ENCODE data around the gene CPNE5. TPM values are rescaled to one million over a fixed set of nuclear protein-coding genes. Genes with fewer than 3 reads are reported as not detected.

CPNE5 gene
- total RNA-seq, 1 experiment from 2014 or later: 0.44 TPM

- CTCF ChIA-PET: interaction anchor here (1.1 kb wide), 1 partner anchor 139 kb away, joined by 4 read pairs; no protein-coding TSS in a partner anchor
- intact Hi-C loops (cut with micrococcal nuclease; ENCODE audit: unreplicated experiment): loop anchor here (10.0 kb wide), 1 partner anchor 69 kb away; no protein-coding TSS in a partner anchor
- POLR2A ChIA-PET: no interaction called here
Observed at GRCh38 chr6:36753671-36754405, 85.4 kb downstream of the CPNE5 start.

GRCh38 chr6:36752886-36753506, 86.2 kb downstream of the CPNE5 start:
- no peak overlapping the region for H3K4me3 ChIP-seq (ENCODE audit: low read depth in 2 of 2, low read length in 2 of 2)
- in situ Hi-C loops (cut with HindIII; ENCODE audit: low pct_unique_long_range_greater_than_20kb, low sequenced_read_pairs) (no loop called here), intact Hi-C loops (cut with micrococcal nuclease; ENCODE audit: unreplicated experiment) (loop anchor here (10.0 kb wide), 1 partner anchor 68 kb away; no protein-coding TSS in a partner anchor)
- no peak for TF ChIP-seq REST (IDR thresholded peaks at IDR 0.05; ENCODE audit: insufficient read depth in 1 of 2, low read depth in 2 of 2, low read length in 1 of 2)
- no peak for TF ChIP-seq CTCF (IDR thresholded peaks at IDR 0.05)
- no peak for TF ChIP-seq TCF7L2 (IDR thresholded peaks at IDR 0.05; ENCODE audit: low read depth, low read length)
- no peak for TF ChIP-seq POLR2AphosphoS5 (IDR thresholded peaks at IDR 0.05; ENCODE audit: low read depth, low read length)
- TF ChIP-seq SIN3A (IDR thresholded peaks at IDR 0.05; ENCODE audit: borderline replicate concordance, insufficient read depth, low read depth, low read length): no peak
- peaks cover 6% of the 10 kb centered on the region for H3K4me1 ChIP-seq (ENCODE audit: control insufficient read depth, insufficient read depth, low read length)
- DNase-seq (ENCODE audit: low read depth, low spot score): no peak
- CTCF ChIA-PET: interaction anchor here (0.6 to 1.1 kb wide), 3 partner anchors 23 to 138 kb away, joined by 3 to 4 read pairs (median 3); no protein-coding TSS in a partner anchor
- no peaks in the 10 kb centered on the region for H3K27me3 ChIP-seq (ENCODE audit: control insufficient read depth, insufficient read depth, low read length)
- H3K27ac ChIP-seq (ENCODE audit: low read length): no peak overlapping the region
- POLR2A ChIA-PET: no interaction called here
- no peaks in the 10 kb centered on the region for H3K9me3 ChIP-seq (ENCODE audit: control insufficient read depth, insufficient read depth, low read depth, low read length)
- H3K36me3 ChIP-seq (ENCODE audit: control insufficient read depth, insufficient read depth, low read length): no peaks in the 10 kb centered on the region
- BruUV-seq (replicated peaks): no TSS peak
- ATAC-seq: no peak

More at GRCh38 chr6:36753671-36754405, 85.4 kb downstream of the CPNE5 start:
- TF ChIP-seq CTCF (IDR thresholded peaks at IDR 0.05): no peak
- Histone ChIP-seq H3K27ac (ENCODE audit: low read length) (no peak overlapping the region), H3K4me1 (ENCODE audit: control insufficient read depth, insufficient read depth, low read length) (peaks cover 6% of the 10 kb centered on the region), H3K36me3 (ENCODE audit: control insufficient read depth, insufficient read depth, low read length) (no peaks in the 10 kb centered on the region), H3K9me3 (ENCODE audit: control insufficient read depth, insufficient read depth, low read depth, low read length) (no peaks in the 10 kb centered on the region), H3K4me3 (ENCODE audit: low read depth in 2 of 2, low read length in 2 of 2) (no peak overlapping the region), H3K27me3 (ENCODE audit: control insufficient read depth, insufficient read depth, low read length) (no peaks in the 10 kb centered on the region)
- BruUV-seq (replicated peaks): no TSS peak
- DNase-seq (ENCODE audit: low read depth, low spot score) (no peak), ATAC-seq (no peak)
- in situ Hi-C loops (cut with HindIII; ENCODE audit: low pct_unique_long_range_greater_than_20kb, low sequenced_read_pairs): no loop called here

Data from Panc1 (cell line).